K562 (cell line): ENCODE measurements around the gene DNAJB12. TPM values are rescaled to one million over a fixed set of nuclear protein-coding genes. Genes with fewer than 3 reads are reported as not detected.

Experiments used
- ATF1 ChIP-seq, 2 experiments: fragments of 450-650 bp in 1 of 2; IDR thresholded peaks; 2 replicates each; pipeline ENCODE4 v1.6.1; 2016; ENCODE audit warnings: missing compliant biosample characterization in 1 of 2, missing genetic modification characterization in 1 of 2
- DEAF1 ChIP-seq: fragments of 450-650 bp; formaldehyde crosslinking; IDR thresholded peaks from 2 replicates; pipeline ENCODE4 v1.4.0; 2020; ENCODE audit warnings: mild to moderate bottlenecking, moderate library complexity
- KAT7 ChIP-seq: sonication (generic); formaldehyde crosslinking; IDR thresholded peaks from 2 replicates; pipeline ENCODE4 v1.8.0; 2022; ENCODE audit warnings: missing genetic modification reagents, mild to moderate bottlenecking, borderline replicate concordance
- MAZ ChIP-seq, 2 experiments: fragments of 450-650 bp in 1 of 2; sonication (generic) in 1 of 2; formaldehyde crosslinking; IDR thresholded peaks in 1 of 2; conservative IDR thresholded peaks in 1 of 2; 2 replicates each; pipeline versions ENCODE4 v1.4.0 to v1.5.0; 2020; ENCODE audit warnings: mild to moderate bottlenecking in 1 of 2, missing genetic modification reagents in 1 of 2
- NUFIP1 ChIP-seq: fragments of 450-650 bp; IDR thresholded peaks from 2 replicates; pipeline ENCODE4 v1.6.1; 2018; ENCODE audit not compliant: partially characterized antibody
- POLR2A ChIP-seq: fragments of 450-650 bp; conservative IDR thresholded peaks from 2 replicates; pipeline ENCODE4 v1.6.1; 2016
- SIN3A ChIP-seq, 2 experiments: fragments of 150-350 bp in 1 of 2; IDR thresholded peaks; 2 replicates each; pipeline ENCODE4 v1.6.1; 2011 to 2016; ENCODE audit warnings: borderline replicate concordance in 2 of 2, low read depth in 2 of 2, low read length in 2 of 2, mild to moderate bottlenecking in 2 of 2, moderate library complexity in 2 of 2; ENCODE audit not compliant: control insufficient read depth in 1 of 2
- TEAD1 ChIP-seq, 2 experiments: fragments of 450-650 bp in 1 of 2; sonication (generic) in 1 of 2; formaldehyde crosslinking; IDR thresholded peaks; 2 replicates each; pipeline versions ENCODE4 v1.4.0 to v1.8.0; 2020 to 2022; ENCODE audit warnings: mild to moderate bottlenecking in 2 of 2, missing genetic modification reagents in 1 of 2
- XRCC4 ChIP-seq: IDR thresholded peaks from one replicate; pipeline ENCODE4 v1.6.1; 2011; ENCODE audit not compliant: insufficient read depth, insufficient read length; ENCODE audit errors: extremely low read depth
- ZNF395 ChIP-seq: fragments of 200-800 bp; sonication (Bioruptor generic); IDR thresholded peaks from 2 replicates; pipeline ENCODE4 v1.6.1; 2017; ENCODE audit warnings: missing genetic modification characterization, missing compliant biosample characterization
- ZNF551 ChIP-seq: fragments of 250-450 bp; sonication (Bioruptor Pico); IDR thresholded peaks from 2 replicates; pipeline ENCODE4 v1.5.0; 2021; ENCODE audit warnings: mild to moderate bottlenecking, moderate library complexity
- ZNF740 ChIP-seq, 3 experiments: fragments of 200-800 bp in 1 of 3; sonication (Bioruptor generic) in 1 of 3; sonication (generic) in 1 of 3; formaldehyde crosslinking in 1 of 3; IDR thresholded peaks; 2 replicates each; pipeline versions ENCODE4 v1.6.1 to v1.8.0; 2016 to 2022; ENCODE audit warnings: mild to moderate bottlenecking in 2 of 3, missing compliant biosample characterization in 2 of 3, missing genetic modification characterization in 2 of 3, missing genetic modification reagents in 1 of 3
- ZNF79 ChIP-seq: fragments of 250-450 bp; sonication (Bioruptor Pico); IDR thresholded peaks from 2 replicates; pipeline ENCODE4 v1.4.0; 2020; ENCODE audit warnings: low read depth, mild to moderate bottlenecking, moderate library complexity
- polyA plus RNA-seq, 8 experiments: library from polyadenylated mRNA; depleted of rRNA in 4 of 8; stranded (reverse) in 5 of 8; unstranded in 3 of 8; fragments of >200 nt; fragmentation: Nextera tagmentation in 2 of 8; fragmentation: Illumina TruSeq in 1 of 8; extraction: Ambion mirVana in 2 of 8; extraction: Trizol in 1 of 8; gene quantifications; 2 replicates each; pipeline versions ENCODE4 v1.2.1 to v1.2.3, GENCODE V29; 2011 to 2014; ENCODE audit warnings: inconsistent platforms in 1 of 8, missing spikeins in 1 of 8
- total RNA-seq, 7 experiments: library from RNA; depleted of rRNA in 6 of 7; stranded (reverse); fragments of >200 nt in 6 of 7; fragmentation: Illumina TruSeq in 2 of 7; extraction: Trizol in 2 of 7; gene quantifications; 2 replicates each; pipeline versions ENCODE4 v1.2.1 to v1.2.3, GENCODE V29; 2011 to 2021; ENCODE audit warnings: low replicate concordance in 1 of 7
- TF ChIP-seq, protein P1 (sequence below): fragments of 250-450 bp; sonication (Bioruptor Pico); IDR thresholded peaks from 2 replicates; pipeline ENCODE4 v1.8.0; 2021; ENCODE audit warnings: borderline replicate concordance, mild to moderate bottlenecking, moderate library complexity; ENCODE audit not compliant: poor library complexity, severe bottlenecking
- TF ChIP-seq, protein P2 (sequence below): fragments of 250-450 bp; sonication (Bioruptor Pico); IDR thresholded peaks from 2 replicates; pipeline ENCODE4 v1.4.0; 2020

Gene DNAJB12
- total and polyA plus RNA-seq, 9 of the 15 experiments (the other 6 are each of a cell fraction or from before 2014, with no cell fraction given): 3.5 to 31.5 (median 20.3) TPM

DNA sequence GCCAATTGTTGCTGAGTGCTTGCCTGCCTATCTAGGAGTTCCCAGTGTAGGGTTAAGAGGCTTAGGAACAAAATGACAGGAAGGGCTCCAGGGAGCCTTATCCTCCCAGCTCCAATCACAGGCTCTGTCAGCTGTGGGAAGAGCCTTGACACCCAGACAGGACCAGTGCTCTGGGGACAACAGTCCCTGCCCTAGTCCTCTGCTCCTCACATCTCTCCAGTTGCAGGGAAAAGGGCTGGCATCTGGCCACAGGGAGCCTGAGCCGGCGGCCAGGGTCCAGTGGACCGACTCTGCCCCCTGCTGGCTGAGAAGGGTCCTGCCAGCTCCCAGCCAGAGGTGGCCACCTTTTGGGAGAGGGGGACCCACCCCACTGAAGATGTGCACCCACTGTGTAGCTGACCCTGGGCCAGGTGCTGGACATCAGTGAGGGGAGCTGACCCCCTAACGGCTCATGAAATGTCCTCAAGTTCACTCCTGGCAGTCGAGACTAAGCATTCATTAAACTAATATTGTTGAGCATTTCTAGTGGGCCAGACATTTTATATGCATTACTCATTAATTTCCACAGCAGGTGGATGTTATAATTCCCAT lies 17.6 kb downstream of the DNAJB12 start (continued):
- TF ChIP-seq, protein P1, sequence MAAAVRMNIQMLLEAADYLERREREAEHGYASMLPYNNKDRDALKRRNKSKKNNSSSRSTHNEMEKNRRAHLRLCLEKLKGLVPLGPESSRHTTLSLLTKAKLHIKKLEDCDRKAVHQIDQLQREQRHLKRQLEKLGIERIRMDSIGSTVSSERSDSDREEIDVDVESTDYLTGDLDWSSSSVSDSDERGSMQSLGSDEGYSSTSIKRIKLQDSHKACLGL: no peak
- TF ChIP-seq, protein P2, sequence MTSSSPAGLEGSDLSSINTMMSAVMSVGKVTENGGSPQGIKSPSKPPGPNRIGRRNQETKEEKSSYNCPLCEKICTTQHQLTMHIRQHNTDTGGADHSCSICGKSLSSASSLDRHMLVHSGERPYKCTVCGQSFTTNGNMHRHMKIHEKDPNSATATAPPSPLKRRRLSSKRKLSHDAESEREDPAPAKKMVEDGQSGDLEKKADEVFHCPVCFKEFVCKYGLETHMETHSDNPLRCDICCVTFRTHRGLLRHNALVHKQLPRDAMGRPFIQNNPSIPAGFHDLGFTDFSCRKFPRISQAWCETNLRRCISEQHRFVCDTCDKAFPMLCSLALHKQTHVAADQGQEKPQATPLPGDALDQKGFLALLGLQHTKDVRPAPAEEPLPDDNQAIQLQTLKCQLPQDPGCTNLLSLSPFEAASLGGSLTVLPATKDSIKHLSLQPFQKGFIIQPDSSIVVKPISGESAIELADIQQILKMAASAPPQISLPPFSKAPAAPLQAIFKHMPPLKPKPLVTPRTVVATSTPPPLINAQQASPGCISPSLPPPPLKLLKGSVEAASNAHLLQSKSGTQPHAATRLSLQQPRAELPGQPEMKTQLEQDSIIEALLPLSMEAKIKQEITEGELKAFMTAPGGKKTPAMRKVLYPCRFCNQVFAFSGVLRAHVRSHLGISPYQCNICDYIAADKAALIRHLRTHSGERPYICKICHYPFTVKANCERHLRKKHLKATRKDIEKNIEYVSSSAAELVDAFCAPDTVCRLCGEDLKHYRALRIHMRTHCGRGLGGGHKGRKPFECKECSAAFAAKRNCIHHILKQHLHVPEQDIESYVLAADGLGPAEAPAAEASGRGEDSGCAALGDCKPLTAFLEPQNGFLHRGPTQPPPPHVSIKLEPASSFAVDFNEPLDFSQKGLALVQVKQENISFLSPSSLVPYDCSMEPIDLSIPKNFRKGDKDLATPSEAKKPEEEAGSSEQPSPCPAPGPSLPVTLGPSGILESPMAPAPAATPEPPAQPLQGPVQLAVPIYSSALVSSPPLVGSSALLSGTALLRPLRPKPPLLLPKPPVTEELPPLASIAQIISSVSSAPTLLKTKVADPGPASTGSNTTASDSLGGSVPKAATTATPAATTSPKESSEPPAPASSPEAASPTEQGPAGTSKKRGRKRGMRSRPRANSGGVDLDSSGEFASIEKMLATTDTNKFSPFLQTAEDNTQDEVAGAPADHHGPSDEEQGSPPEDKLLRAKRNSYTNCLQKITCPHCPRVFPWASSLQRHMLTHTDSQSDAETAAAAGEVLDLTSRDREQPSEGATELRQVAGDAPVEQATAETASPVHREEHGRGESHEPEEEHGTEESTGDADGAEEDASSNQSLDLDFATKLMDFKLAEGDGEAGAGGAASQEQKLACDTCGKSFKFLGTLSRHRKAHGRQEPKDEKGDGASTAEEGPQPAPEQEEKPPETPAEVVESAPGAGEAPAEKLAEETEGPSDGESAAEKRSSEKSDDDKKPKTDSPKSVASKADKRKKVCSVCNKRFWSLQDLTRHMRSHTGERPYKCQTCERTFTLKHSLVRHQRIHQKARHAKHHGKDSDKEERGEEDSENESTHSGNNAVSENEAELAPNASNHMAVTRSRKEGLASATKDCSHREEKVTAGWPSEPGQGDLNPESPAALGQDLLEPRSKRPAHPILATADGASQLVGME (CRISPR knock-in tag): 0 out of 2 replicates have a peak, but pooled peaks have one; percentile 21
- TF ChIP-seq NUFIP1: no peak
- no peak for TF ChIP-seq ZNF551 (CRISPR knock-in tag)
- 0 out of 2 replicates have a peak, but pooled peaks have one; percentile 29 for TF ChIP-seq POLR2A
- TF ChIP-seq DEAF1 (CRISPR knock-in tag): peak; percentile 91
- TF ChIP-seq ATF1 (CRISPR knock-in tag; IDR thresholded peaks at IDR 0.05): no peak
- no peak for TF ChIP-seq ATF1 (tag; IDR thresholded peaks at IDR 0.05)
- TF ChIP-seq MAZ (CRISPR knock-in tag; conservative IDR thresholded peaks at IDR 0.05 in 1 of 2, IDR thresholded peaks at IDR 0.05 in 1 of 2): peak; percentile 63 to 73
- 0 out of 4 replicates have a peak, but pooled peaks of 1 of the 2 experiments have one; percentile 38 for TF ChIP-seq SIN3A (IDR thresholded peaks at IDR 0.05; ENCODE audit: borderline replicate concordance in 2 of 2, control insufficient read depth in 1 of 2, low read depth in 2 of 2, low read length in 2 of 2)
- TF ChIP-seq KAT7 (CRISPR knock-in tag): no peak
- no peak for TF ChIP-seq ZNF395 (CRISPR knock-in tag)
- TF ChIP-seq XRCC4: no peak
- TF ChIP-seq ZNF740 (CRISPR knock-in tag; IDR thresholded peaks at IDR 0.05): no peak
- TF ChIP-seq ZNF740 (tag; IDR thresholded peaks at IDR 0.05): no peak
- 0 out of 4 replicates have a peak, but pooled peaks of 1 of the 2 experiments have one; percentile 43 for TF ChIP-seq TEAD1 (CRISPR knock-in tag; IDR thresholded peaks at IDR 0.05)
- no peak for TF ChIP-seq ZNF79
